GM21737 (cell line): ENCODE data around the gene PHKG2.

Source experiments
- ATAC-seq: cut with Tn5 transposase; IDR thresholded peaks from one replicate; pipeline ENCODE4 v1.9.1; 2021; ENCODE audit warnings: mild to moderate bottlenecking, moderate library complexity; ENCODE audit not compliant: unreplicated experiment

PHKG2 gene

GRCh38 chr16:30755955-30756780, 7.9 kb downstream of the PHKG2 start:
- no peak for ATAC-seq

- ATAC-seq: no peak
Observed at GRCh38 chr16:30756781-30757100, 8.5 kb downstream of the PHKG2 start.

GRCh38 chr16:30757316-30757715, 9.1 kb downstream of the PHKG2 start:
- ATAC-seq: no peak

GRCh38 chr16:30758988-30759491, 10.8 kb downstream of the PHKG2 start:
- ATAC-seq: no peak

GRCh38 chr16:30760001-30760559, 11.9 kb downstream of the PHKG2 start:
- ATAC-seq: no peak

- ATAC-seq: no peak
Observed at GRCh38 chr16:30760577-30761426, 12.6 kb downstream of the PHKG2 start.

- ATAC-seq: peak; percentile 11
Observed at GRCh38 chr16:30761427-30761927, 13.3 kb downstream of the PHKG2 start.

- ATAC-seq: peak; percentile 83
Observed at GRCh38 chr16:30761928-30762902, 14.0 kb downstream of the PHKG2 start, which contains the start of the genes CFAP119 and RNF40. Gene CFAP119, minus strand, starts transcription at chr16:30762062. Its CDS starts 314 bp downstream, at chr16:30761748. Gene RNF40, plus strand, starts transcription at chr16:30762322. Its CDS starts 224 bp downstream, at chr16:30762546.

GRCh38 chr16:30762991-30763725, 14.9 kb downstream of the PHKG2 start:
- ATAC-seq: no peak

- no peak for ATAC-seq
Observed at GRCh38 chr16:30764086-30764485, 15.9 kb downstream of the PHKG2 start.

GRCh38 chr16:30764816-30765465, 16.7 kb downstream of the PHKG2 start:
- ATAC-seq: no peak

- no peak for ATAC-seq
Observed at GRCh38 chr16:30766206-30766932, 18.1 kb downstream of the PHKG2 start.

GRCh38 chr16:30766933-30767284, 18.7 kb downstream of the PHKG2 start:
- ATAC-seq: no peak

- ATAC-seq: no peak
Observed at GRCh38 chr16:30767767-30768465, 19.7 kb downstream of the PHKG2 start.

GRCh38 chr16:30768583-30769181, 20.5 kb downstream of the PHKG2 start:
- ATAC-seq: no peak

GRCh38 chr16:30769379-30770089, 21.3 kb downstream of the PHKG2 start:
- no peak for ATAC-seq

GRCh38 chr16:30771726-30772125, 23.5 kb downstream of the PHKG2 start:
- no peak for ATAC-seq
